Type B pancreatic cell (in vitro differentiated cells): Measurements from ENCODE around the gene STIM2. TPM values are rescaled to one million over a fixed set of nuclear protein-coding genes. Genes with fewer than 3 reads are reported as not detected.
"Not testable (repeated sequence)": the region's sequence is repeated elsewhere in the genome, so short reads cannot be mapped to it uniquely, and the experiment has no call there.

Source experiments
- DNase-seq: peaks from one replicate; pipeline ENCODE4 v3.0.0; 2021; ENCODE audit warnings: mixed read lengths; ENCODE audit not compliant: unreplicated experiment; ENCODE audit errors: extremely low spot score
- H3K27ac Mint-ChIP-seq: 2 replicates; pipeline ENCODE4 v1.8.0; 2021; ENCODE audit warnings: mild to moderate bottlenecking, mixed read lengths
- H3K27me3 Mint-ChIP-seq: 2 replicates; pipeline ENCODE4 v1.8.0; 2021; ENCODE audit warnings: mixed read lengths
- H3K36me3 Mint-ChIP-seq: 2 replicates; pipeline ENCODE4 v1.8.0; 2021; ENCODE audit warnings: mixed read lengths
- H3K4me1 Mint-ChIP-seq: one replicate; pipeline ENCODE4 v1.8.0; 2021; ENCODE audit warnings: mixed read lengths; ENCODE audit not compliant: unreplicated experiment
- H3K4me3 Mint-ChIP-seq: 2 replicates; pipeline ENCODE4 v1.8.0; 2021; ENCODE audit warnings: mild to moderate bottlenecking, mixed read lengths
- H3K9me3 Mint-ChIP-seq: 2 replicates; pipeline ENCODE4 v1.8.0; 2021; ENCODE audit warnings: mixed read lengths
- total RNA-seq: library from RNA; stranded (reverse); gene quantifications from 2 replicates; pipeline ENCODE4 v1.2.1, GENCODE V29; 2021; ENCODE audit warnings: low replicate concordance
- TF ChIP-seq, protein P1 (sequence below): fragments of 200-600 bp; sonication (generic); conservative IDR thresholded peaks from 2 replicates; pipeline ENCODE4 v1.5.0; 2021; ENCODE audit warnings: antibody characterized with exemption, mild to moderate bottlenecking

The STIM2 gene
- total RNA-seq, 1 donor from 2014 or later, result 36.2 TPM

DNA sequence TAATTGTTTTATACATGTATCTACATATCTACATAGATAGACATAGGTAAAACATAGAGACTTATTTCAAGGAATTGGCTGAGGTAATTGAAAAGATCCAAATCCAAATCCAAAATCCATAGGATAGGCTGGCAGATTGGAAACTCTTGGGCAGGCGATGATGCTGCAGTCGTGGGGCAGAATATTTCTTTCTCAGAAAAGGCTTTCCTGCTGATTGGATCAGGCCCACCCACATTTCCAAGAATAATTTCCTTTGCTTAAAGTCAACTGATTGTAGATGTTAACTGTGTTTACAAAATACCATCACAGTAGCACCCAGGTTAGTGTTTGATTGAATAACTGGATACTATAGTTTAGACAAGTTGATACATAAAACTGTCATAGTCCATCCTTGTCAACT is 27.2 kb downstream of the STIM2 start:
- no peak for DNase-seq
- Mint-ChIP-seq H3K4me1 (peaks cover 4% of the 10 kb centered on the region), H3K27ac (no peak overlapping the region), H3K27me3 (no peaks in the 10 kb centered on the region), H3K36me3 (peaks cover 12% of the 10 kb centered on the region), H3K9me3 (peaks cover 7% of the 10 kb centered on the region), H3K4me3 (no peak overlapping the region)
- TF ChIP-seq, protein P1, sequence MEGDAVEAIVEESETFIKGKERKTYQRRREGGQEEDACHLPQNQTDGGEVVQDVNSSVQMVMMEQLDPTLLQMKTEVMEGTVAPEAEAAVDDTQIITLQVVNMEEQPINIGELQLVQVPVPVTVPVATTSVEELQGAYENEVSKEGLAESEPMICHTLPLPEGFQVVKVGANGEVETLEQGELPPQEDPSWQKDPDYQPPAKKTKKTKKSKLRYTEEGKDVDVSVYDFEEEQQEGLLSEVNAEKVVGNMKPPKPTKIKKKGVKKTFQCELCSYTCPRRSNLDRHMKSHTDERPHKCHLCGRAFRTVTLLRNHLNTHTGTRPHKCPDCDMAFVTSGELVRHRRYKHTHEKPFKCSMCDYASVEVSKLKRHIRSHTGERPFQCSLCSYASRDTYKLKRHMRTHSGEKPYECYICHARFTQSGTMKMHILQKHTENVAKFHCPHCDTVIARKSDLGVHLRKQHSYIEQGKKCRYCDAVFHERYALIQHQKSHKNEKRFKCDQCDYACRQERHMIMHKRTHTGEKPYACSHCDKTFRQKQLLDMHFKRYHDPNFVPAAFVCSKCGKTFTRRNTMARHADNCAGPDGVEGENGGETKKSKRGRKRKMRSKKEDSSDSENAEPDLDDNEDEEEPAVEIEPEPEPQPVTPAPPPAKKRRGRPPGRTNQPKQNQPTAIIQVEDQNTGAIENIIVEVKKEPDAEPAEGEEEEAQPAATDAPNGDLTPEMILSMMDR, result no peak

GRCh38 chr4:26889356-26889755 is 28.7 kb downstream of the STIM2 start:
- no peak for DNase-seq
- H3K27me3 Mint-ChIP-seq, result no peaks in the 10 kb centered on the region
- H3K9me3 Mint-ChIP-seq, result peaks cover 7% of the 10 kb centered on the region
- H3K4me3 Mint-ChIP-seq, result no peak overlapping the region
- no peak overlapping the region for H3K27ac Mint-ChIP-seq
- H3K36me3 Mint-ChIP-seq, result peaks cover 12% of the 10 kb centered on the region
- H3K4me1 Mint-ChIP-seq, result peaks cover 4% of the 10 kb centered on the region
- TF ChIP-seq, protein P1, result no peak

GRCh38 chr4:26891054-26891453 is 30.4 kb downstream of the STIM2 start:
- DNase-seq, result no peak
- Mint-ChIP-seq H3K27ac (no peak overlapping the region), H3K36me3 (peaks cover 12% of the 10 kb centered on the region), H3K27me3 (no peaks in the 10 kb centered on the region), H3K4me1 (peaks cover 4% of the 10 kb centered on the region), H3K9me3 (peaks cover 7% of the 10 kb centered on the region), H3K4me3 (no peak overlapping the region)
- TF ChIP-seq, protein P1, result no peak

DNA sequence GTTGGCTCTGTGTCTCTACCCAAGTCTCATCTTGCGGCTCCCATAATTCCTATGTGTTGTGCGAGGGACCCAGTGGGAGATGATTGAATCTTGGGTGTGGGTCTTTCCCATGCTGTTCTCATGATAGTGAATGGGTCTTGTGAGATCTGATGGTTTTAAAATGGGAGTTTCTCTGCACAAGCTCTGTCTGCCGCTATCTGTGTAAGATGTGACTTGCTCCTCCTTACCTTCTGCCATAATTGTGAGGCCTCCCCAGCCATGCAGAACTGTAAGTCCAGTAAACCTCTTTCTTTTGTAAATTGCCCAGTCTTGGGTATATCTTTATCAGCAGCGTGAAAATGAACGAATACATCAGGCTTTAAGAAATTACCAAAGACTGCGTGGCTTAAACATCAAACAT is 31.2 kb downstream of the STIM2 start:
- Mint-ChIP-seq H3K36me3 (peaks cover 12% of the 10 kb centered on the region), H3K9me3 (peaks cover 7% of the 10 kb centered on the region), H3K4me1 (no peaks in the 10 kb centered on the region), H3K27me3 (no peaks in the 10 kb centered on the region), H3K4me3 (no peak overlapping the region), H3K27ac (no peak overlapping the region)
- DNase-seq, result no peak
- TF ChIP-seq, protein P1, result no peak

DNA sequence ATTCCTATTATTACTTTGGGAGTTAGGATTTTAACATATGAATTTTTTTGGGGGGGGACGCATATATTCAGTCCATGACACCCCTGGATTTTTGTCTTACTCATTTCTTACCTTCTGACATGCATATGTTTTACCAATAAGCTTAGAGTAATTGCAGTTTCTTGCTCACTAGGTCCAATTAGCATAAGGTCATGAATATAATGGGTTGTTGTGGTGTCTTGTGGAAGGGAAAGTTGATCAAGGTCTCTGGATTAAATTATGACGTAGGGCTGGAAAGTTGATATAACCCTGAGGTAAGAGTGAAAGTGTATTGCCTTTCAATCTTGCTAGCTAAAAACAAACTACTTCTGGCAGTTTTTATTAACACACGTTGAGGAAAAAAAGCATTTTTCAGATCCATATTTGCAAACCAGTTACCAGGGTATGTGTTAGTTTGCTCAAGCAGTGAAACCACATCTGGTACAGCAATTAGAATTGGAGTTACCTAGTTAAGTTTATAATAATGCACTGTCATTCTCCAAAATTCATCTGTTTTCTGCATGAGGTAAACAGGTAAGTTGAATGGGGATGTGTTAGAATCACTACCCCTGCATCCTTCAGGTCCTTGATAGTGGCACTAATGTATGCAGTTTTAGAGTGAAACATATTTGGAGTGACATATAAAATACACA is 32.0 kb downstream of the STIM2 start:
- H3K27ac Mint-ChIP-seq, result no peak overlapping the region
- DNase-seq, result no peak
- H3K9me3 Mint-ChIP-seq, result peaks cover 7% of the 10 kb centered on the region
- peaks cover 12% of the 10 kb centered on the region for H3K36me3 Mint-ChIP-seq
- H3K27me3 Mint-ChIP-seq, result no peaks in the 10 kb centered on the region
- no peak overlapping the region for H3K4me3 Mint-ChIP-seq
- TF ChIP-seq, protein P1, result no peak
- H3K4me1 Mint-ChIP-seq, result no peaks in the 10 kb centered on the region

- TF ChIP-seq, protein P1, result no peak
- Mint-ChIP-seq H3K27ac (no peak overlapping the region), H3K4me3 (no peak overlapping the region), H3K36me3 (peaks cover 12% of the 10 kb centered on the region), H3K9me3 (peaks cover 7% of the 10 kb centered on the region), H3K27me3 (no peaks in the 10 kb centered on the region), H3K4me1 (no peaks in the 10 kb centered on the region)
- DNase-seq, result no peak
Measured at GRCh38 chr4:26893491-26893890, 32.9 kb downstream of the STIM2 start.

GRCh38 chr4:26894881-26895280 is 34.2 kb downstream of the STIM2 start:
- H3K9me3 Mint-ChIP-seq, H3K4me1 Mint-ChIP-seq, H3K27me3 Mint-ChIP-seq, DNase-seq, H3K36me3 Mint-ChIP-seq, H3K27ac Mint-ChIP-seq, H3K4me3 Mint-ChIP-seq: not testable (repeated sequence)
